Jurkat, Clone E6-1 (cell line): ENCODE data around the gene PLEKHA8.

Experiments
- DNase-seq: peaks from one replicate; pipeline ENCODE4 v3.0.0-alpha.2; 2011; ENCODE audit warnings: low read depth, low spot score
- H3K4me3 ChIP-seq: 2 replicates; pipeline ENCODE4 v1.5.1; 2011; ENCODE audit warnings: mild to moderate bottlenecking, low read length, control low read depth, moderate library complexity

Gene PLEKHA8

GRCh38 chr7:30175180-30175579 is 147.0 kb downstream of the PLEKHA8 start:
- no peak overlapping the region for H3K4me3 ChIP-seq
- DNase-seq = no peak

- no peak overlapping the region for H3K4me3 ChIP-seq
- no peak for DNase-seq
These were observed 147.5 kb downstream of the PLEKHA8 start for GRCh38 chr7:30175636-30176147.

- no peak overlapping the region for H3K4me3 ChIP-seq
- no peak for DNase-seq
These were observed 148.4 kb downstream of the PLEKHA8 start for GRCh38 chr7:30176463-30177109.

GRCh38 chr7:30177186-30177585 is 149.0 kb downstream of the PLEKHA8 start:
- DNase-seq = no peak
- H3K4me3 ChIP-seq = no peak overlapping the region

- no peak overlapping the region for H3K4me3 ChIP-seq
These were observed 149.8 kb downstream of the PLEKHA8 start for GRCh38 chr7:30177965-30178364.

GRCh38 chr7:30178748-30179436 is 150.7 kb downstream of the PLEKHA8 start:
- no peak for DNase-seq
- no peak overlapping the region for H3K4me3 ChIP-seq

More at GRCh38 chr7:30177965-30178364, 149.8 kb downstream of the PLEKHA8 start:
- no peak for DNase-seq
